GM19023 (cell line): Measurements from ENCODE around the gene TCF7L2.

ENCODE experiments used
- ATAC-seq: cut with Tn5 transposase; IDR thresholded peaks from one replicate; pipeline ENCODE4 v1.9.1; 2021; ENCODE audit warnings: mild to moderate bottlenecking, moderate library complexity; ENCODE audit not compliant: unreplicated experiment

TCF7L2 gene

GRCh38 chr10:112990271-112990670 is 40.2 kb downstream of the TCF7L2 start:
- no peak for ATAC-seq

- ATAC-seq: no peak
Measured at GRCh38 chr10:112991888-112992491, 41.9 kb downstream of the TCF7L2 start.

DNA sequence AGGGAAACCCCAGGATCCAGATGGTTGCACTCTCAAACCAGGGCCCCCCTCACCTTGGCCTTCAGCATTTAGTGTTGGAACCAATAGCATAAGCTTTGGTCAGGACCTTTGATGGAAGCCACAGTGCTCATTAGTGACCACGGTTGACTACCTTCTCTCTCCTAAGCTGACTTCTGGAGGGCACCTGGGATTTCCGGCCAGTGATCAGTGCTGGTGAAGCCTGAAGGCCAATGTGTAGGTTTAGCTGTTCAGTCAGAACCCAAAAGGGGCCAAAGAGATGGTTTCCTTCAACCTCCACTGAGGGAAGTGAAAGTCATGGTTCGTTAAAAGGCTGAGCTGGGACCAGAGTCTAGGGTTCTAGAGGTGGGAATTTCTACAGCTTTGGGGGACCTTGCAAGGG is 46.4 kb downstream of the TCF7L2 start:
- ATAC-seq: no peak

GRCh38 chr10:112999102-112999501 is 49.1 kb downstream of the TCF7L2 start:
- no peak for ATAC-seq

DNA sequence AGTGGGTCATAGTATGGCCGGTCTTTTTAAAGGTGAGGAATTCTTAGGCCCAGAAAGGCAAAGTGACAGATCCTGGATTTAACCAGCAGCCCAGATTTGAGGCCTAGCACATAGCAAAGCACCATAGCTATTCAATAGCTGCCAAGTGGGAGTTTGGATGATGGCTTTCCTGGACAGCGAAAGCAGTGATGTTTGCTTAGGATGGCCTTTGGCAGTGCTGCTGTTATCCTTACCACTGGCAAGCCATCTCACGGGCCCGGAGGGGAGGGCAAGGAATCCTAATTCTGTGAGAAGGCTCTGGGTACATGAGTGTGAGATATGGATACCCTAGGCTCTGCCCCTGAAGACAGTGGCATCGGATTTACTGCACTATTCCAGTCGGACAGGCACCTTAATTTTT is 50.4 kb downstream of the TCF7L2 start:
- ATAC-seq: no peak

DNA sequence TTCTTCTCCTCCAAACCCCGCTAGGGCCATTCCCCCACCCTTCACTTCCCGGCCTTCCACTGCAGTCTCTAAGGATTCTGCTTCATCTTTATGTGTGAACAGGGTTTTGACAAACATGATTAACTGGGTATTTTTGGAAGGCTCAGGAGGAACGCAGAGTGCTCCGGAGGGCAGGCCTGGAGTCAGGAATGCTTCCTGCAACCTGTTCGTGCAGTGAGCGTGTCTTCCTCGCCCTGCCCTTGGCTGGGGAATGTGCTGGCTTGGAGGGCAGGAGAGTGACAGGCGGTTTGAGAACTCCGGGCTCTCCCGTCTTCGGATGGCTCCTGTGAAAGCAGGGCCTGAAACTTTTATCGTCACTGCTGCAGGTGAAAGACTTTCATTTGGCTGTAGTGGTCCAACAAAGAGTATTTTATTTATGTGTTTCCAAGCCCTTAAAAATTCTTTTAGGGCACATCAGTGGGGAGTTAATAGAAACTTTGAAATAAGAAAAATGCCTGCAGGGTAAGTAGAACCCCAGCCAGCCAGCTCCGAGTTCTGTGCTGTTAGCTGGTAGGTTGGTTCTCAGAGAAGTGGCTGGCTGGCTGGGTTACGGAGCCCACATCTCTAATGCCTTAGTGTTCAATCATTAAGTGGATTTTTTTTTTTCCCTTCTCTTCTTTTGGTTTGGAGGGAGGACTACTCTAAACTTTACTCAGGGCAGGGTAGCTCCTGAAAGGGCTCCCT is 51.0 kb downstream of the TCF7L2 start:
- ATAC-seq: no peak

GRCh38 chr10:113001599-113002448 is 51.8 kb downstream of the TCF7L2 start:
- ATAC-seq: no peak

GRCh38 chr10:113002449-113002777 is 52.4 kb downstream of the TCF7L2 start:
- ATAC-seq: no peak

GRCh38 chr10:113003052-113003451 is 53.0 kb downstream of the TCF7L2 start:
- no peak for ATAC-seq

- no peak for ATAC-seq
Measured at GRCh38 chr10:113004069-113004618, 54.1 kb downstream of the TCF7L2 start.

DNA sequence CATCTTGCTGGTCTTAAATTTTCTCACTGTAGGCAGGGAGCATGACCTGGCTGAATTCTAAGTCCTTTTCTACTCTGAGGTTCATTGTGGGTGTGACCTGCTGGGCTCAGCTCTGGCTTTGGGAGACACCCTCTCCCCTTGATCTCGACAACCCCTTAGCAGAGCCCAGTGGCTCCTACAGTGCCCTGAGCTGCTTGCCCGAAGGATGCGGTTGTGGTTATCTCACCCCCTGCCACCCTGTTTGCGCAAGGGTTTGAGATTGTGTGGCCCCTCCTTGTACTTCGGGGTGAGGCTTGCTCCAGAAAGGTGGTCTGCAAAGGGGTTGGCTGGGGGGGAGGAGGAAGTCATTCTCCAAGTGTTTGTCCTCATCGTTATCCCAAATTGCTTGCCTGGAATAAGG is 55.3 kb downstream of the TCF7L2 start:
- no peak for ATAC-seq

GRCh38 chr10:113006656-113007342 is 56.8 kb downstream of the TCF7L2 start:
- no peak for ATAC-seq

DNA sequence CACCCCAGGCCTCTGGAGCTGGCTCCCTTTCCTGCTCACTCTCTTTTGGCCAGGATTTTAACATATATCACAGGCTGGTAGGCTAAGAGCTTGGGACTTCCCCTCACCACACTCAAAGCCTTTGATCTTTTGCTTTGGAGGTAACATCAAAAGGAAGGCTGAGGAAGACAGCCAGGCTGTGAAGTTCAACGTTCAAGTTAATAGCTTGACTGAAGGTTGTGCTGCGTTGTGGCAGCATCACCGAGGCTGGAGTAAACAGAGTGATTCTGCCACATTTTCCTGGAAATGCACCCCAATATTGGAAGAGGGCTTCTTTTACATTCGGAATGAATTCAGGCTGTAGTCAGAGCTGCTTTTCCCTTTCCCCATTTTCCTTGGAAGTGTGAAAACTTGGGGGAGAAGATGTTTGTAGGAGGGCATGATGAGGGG is 57.3 kb downstream of the TCF7L2 start:
- ATAC-seq: no peak

DNA sequence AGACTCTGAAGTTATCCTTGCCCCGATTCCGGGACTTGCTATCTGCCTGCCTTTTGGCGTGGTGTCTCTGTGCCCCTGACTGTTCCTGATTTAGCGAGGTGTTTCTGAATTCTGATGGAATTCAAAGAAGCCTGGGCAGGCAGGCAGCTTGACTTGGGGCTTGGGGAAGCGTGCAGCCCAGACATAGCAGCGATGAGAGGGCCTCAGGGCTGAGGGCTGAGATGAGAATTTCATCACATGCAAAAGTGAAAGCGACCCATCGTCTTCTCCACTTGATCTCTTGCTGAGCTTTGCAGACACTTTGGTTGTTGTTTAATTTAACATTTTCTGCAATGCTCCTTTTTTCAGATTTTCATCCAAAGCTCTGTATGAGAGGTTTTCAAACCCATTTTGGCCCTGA is 57.8 kb downstream of the TCF7L2 start:
- no peak for ATAC-seq

GRCh38 chr10:113011592-113012374 is 61.7 kb downstream of the TCF7L2 start:
- ATAC-seq: no peak

DNA sequence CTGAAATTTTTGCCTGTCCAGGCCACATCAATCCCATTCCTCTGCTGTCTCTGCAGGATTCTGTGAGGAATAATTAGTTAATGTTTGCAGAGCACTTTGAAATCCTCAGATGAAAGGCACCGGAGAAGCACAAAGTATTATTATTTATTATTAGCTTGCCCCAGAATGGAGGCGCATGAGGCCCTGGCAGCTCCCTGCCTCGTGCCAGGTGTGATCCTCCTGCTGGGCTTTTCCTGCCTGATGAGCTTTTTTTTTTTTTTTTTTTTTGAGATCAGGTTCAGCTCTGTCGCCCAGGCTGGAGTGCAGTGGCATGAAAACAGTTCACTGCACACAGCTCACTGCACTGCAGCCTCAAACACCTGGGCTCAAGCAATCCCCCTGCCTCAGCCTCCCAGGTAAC is 65.2 kb downstream of the TCF7L2 start:
- ATAC-seq: no peak

GRCh38 chr10:113017376-113017775 is 67.3 kb downstream of the TCF7L2 start:
- no peak for ATAC-seq

- no peak for ATAC-seq
Measured at GRCh38 chr10:113018034-113018433, 68.0 kb downstream of the TCF7L2 start.

DNA sequence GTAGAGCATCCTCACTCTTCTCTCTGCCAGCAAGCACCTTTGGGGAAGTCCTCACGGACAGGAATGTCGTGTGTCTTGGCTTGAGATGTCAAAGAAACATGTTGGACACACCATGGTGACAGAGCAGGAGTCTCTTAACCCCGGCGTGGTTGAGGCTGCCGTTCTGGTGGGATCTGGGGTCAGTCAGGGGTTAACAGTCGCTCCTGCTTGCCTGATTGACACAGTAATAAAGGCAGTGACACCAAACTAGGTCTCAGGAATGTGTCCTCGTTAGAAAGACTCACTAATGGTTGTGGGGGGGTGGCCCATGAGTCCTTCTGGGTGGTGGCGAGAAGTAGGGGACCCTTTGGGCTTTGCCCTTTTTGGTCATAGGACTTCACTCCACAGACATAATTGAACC is 69.0 kb downstream of the TCF7L2 start:
- no peak for ATAC-seq
